Smooth muscle cell (in vitro differentiated cells): ENCODE data around the gene SIN3B. TPM values are rescaled to one million over a fixed set of nuclear protein-coding genes. Genes with fewer than 3 reads are reported as not detected.

ENCODE experiments used
- DNase-seq: peaks from one replicate; lab custom pipeline; 2025; ENCODE audit not compliant: unreplicated experiment; lab: John Stamatoyannopoulos, UW
- H2AFZ ChIP-seq: fragments of 200-600 bp; sonication (generic); 2 replicates; pipeline ENCODE4 v1.6.0; 2016; ENCODE audit warnings: antibody characterized with exemption, low read depth, mild to moderate bottlenecking
- H3F3A ChIP-seq: fragments of 200-600 bp; sonication (generic); 2 replicates; pipeline ENCODE4 v1.6.0; 2017; ENCODE audit warnings: antibody characterized with exemption, low read depth
- H3K27ac ChIP-seq: fragments of 200-600 bp; sonication (generic); 2 replicates; pipeline ENCODE4 v1.5.1; 2016; ENCODE audit warnings: low read depth, mild to moderate bottlenecking
- H3K27me3 ChIP-seq: fragments of 200-600 bp; sonication (generic); 2 replicates; pipeline ENCODE4 v1.6.1; 2016; ENCODE audit warnings: low read depth, mild to moderate bottlenecking
- H3K36me3 ChIP-seq: fragments of 200-600 bp; sonication (generic); 2 replicates; pipeline ENCODE4 v1.5.1; 2016; ENCODE audit warnings: low read depth
- H3K4me1 ChIP-seq: fragments of 200-600 bp; sonication (generic); 2 replicates; pipeline ENCODE4 v1.5.1; 2016; ENCODE audit warnings: low read depth
- H3K4me2 ChIP-seq: fragments of 200-600 bp; sonication (generic); 2 replicates; pipeline ENCODE4 v1.6.0; 2016; ENCODE audit warnings: mild to moderate bottlenecking
- H3K4me3 ChIP-seq: fragments of 200-600 bp; sonication (generic); 2 replicates; pipeline ENCODE4 v1.5.1; 2016; ENCODE audit warnings: mild to moderate bottlenecking
- H3K79me2 ChIP-seq: fragments of 200-600 bp; sonication (generic); 2 replicates; pipeline ENCODE4 v1.6.0; 2016; ENCODE audit warnings: low read depth, mild to moderate bottlenecking
- H3K9ac ChIP-seq: fragments of 200-600 bp; sonication (generic); 2 replicates; pipeline ENCODE4 v1.6.0; 2016; ENCODE audit warnings: low read depth
- H3K9me3 ChIP-seq: fragments of 200-600 bp; sonication (generic); replicated peaks from 2 replicates; pipeline ENCODE4 v1.5.1; 2016; ENCODE audit warnings: low read depth
- H4K20me1 ChIP-seq: fragments of 200-600 bp; sonication (generic); 2 replicates; pipeline ENCODE4 v1.6.0; 2016; ENCODE audit warnings: low read depth
- WGBS: methylation state at CpG from one replicate; pipeline ENCODE4 v1.1.7; 2016; ENCODE audit warnings: low lambda C conversion rate; 5-methylcytosine and 5-hydroxymethylcytosine counted together
- polyA plus RNA-seq: library from polyadenylated mRNA; unstranded; fragments of >200 nt; fragmentation: Nextera tagmentation; extraction: Ambion mirVana; gene quantifications from 2 replicates; pipeline ENCODE4 v1.2.1, GENCODE V29; 2016
- total RNA-seq: library from RNA; depleted of rRNA; stranded (reverse); fragments of >200 nt; gene quantifications from 2 replicates; pipeline ENCODE4 v1.2.3, GENCODE V29; 2014
- TF ChIP-seq, protein P1 (sequence below): fragments of 200-600 bp; sonication (generic); IDR thresholded peaks from 2 replicates; pipeline ENCODE4 v1.5.1; 2017; ENCODE audit warnings: borderline replicate concordance, mild to moderate bottlenecking, antibody characterized with exemption; ENCODE audit not compliant: insufficient read depth, poor library complexity, severe bottlenecking

Gene SIN3B
- total and polyA plus RNA-seq, 2 experiments from 2014 or later: 16.5 to 25.1 TPM

DNA sequence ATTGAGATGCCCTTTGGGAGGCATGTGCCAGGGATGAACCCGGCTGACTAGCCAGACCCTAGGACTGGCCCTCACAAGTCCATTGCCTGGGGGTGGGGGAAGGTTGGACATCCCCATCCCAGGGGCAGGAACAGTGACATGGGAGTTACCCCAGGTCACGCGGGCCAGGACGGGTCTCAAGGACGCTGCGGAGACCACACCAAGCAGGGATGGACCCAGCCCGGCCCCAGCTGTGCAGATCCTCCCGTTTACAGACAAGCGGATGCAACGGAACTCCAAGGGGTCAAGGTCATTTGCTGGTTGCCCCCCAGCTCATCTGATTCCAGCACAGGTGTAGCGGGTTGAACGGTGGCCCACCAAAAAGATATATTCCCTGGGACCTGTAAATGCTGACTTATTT, 79.6 kb downstream of the SIN3B start:
- no peak overlapping the region for H3K4me2 ChIP-seq
- H3F3A ChIP-seq: no peaks in the 10 kb centered on the region
- no peaks in the 10 kb centered on the region for H3K9me3 ChIP-seq
- 79% methylated on average over 12 of the region's 12 CpGs for WGBS
- H2AFZ ChIP-seq: no peak overlapping the region
- H3K27me3 ChIP-seq: no peaks in the 10 kb centered on the region
- no peaks in the 10 kb centered on the region for H3K4me1 ChIP-seq
- no peak overlapping the region for H3K9ac ChIP-seq
- H3K79me2 ChIP-seq: no peaks in the 10 kb centered on the region
- no peaks in the 10 kb centered on the region for H3K36me3 ChIP-seq
- no peaks in the 10 kb centered on the region for H4K20me1 ChIP-seq
- H3K27ac ChIP-seq: no peak overlapping the region
- no peak for DNase-seq
- TF ChIP-seq, protein P1, sequence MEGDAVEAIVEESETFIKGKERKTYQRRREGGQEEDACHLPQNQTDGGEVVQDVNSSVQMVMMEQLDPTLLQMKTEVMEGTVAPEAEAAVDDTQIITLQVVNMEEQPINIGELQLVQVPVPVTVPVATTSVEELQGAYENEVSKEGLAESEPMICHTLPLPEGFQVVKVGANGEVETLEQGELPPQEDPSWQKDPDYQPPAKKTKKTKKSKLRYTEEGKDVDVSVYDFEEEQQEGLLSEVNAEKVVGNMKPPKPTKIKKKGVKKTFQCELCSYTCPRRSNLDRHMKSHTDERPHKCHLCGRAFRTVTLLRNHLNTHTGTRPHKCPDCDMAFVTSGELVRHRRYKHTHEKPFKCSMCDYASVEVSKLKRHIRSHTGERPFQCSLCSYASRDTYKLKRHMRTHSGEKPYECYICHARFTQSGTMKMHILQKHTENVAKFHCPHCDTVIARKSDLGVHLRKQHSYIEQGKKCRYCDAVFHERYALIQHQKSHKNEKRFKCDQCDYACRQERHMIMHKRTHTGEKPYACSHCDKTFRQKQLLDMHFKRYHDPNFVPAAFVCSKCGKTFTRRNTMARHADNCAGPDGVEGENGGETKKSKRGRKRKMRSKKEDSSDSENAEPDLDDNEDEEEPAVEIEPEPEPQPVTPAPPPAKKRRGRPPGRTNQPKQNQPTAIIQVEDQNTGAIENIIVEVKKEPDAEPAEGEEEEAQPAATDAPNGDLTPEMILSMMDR: no peak
- no peak overlapping the region for H3K4me3 ChIP-seq

DNA sequence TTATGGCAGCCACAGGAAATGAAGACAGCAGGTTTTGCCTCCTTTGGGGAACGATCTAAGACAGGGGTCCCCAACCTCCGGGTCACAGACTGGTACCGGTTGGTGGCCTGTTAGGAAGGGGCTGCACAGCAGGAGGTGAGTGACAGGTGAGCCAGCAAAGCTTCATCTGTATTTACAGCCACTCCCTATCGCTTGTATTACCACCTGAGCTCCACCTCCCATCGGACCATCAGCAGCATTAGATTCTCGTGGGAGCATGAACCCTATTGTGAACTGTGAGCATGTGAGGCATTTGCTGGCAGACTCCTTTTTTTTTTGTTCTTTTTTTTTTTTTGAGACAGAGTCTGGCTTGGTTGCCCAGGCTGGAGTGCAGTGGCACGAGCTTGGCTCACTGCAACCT, 81.8 kb downstream of the SIN3B start:
- H3K9me3 ChIP-seq: no peaks in the 10 kb centered on the region
- H2AFZ ChIP-seq: no peak overlapping the region
- H3K4me3 ChIP-seq: no peak overlapping the region
- DNase-seq: no peak
- TF ChIP-seq, protein P1: no peak
- H3F3A ChIP-seq: no peaks in the 10 kb centered on the region
- no peak overlapping the region for H3K9ac ChIP-seq
- no peak overlapping the region for H3K27ac ChIP-seq
- 87% methylated on average over 7 of the region's 7 CpGs for WGBS
- H3K4me1 ChIP-seq: no peaks in the 10 kb centered on the region
- H3K27me3 ChIP-seq: no peaks in the 10 kb centered on the region
- no peaks in the 10 kb centered on the region for H4K20me1 ChIP-seq
- no peak overlapping the region for H3K4me2 ChIP-seq
- H3K36me3 ChIP-seq: no peaks in the 10 kb centered on the region
- H3K79me2 ChIP-seq: no peaks in the 10 kb centered on the region

DNA sequence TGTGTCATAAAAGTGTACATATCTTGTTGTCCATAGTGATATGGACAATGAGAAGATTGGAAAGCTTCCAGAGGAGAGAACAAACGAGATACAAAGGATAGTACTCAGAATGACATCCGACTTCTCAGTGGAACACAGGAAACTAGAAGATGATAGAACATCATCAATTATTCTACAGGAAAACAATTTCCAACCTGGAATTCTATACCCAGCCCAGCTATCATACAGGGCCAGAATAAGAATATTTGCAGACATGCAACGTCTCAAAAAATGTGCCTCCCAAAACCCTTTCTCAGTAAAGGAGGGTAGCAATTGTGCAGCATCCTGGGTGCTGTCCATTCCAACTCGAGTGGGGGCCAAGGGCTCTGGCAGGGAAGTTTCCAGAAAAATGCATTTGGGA, 83.6 kb downstream of the SIN3B start:
- TF ChIP-seq, protein P1: no peak
- Histone ChIP-seq H3K4me2 (no peak overlapping the region), H3K27me3 (no peaks in the 10 kb centered on the region), H3K36me3 (no peaks in the 10 kb centered on the region), H3K9me3 (no peaks in the 10 kb centered on the region), H3K9ac (no peak overlapping the region), H3K4me1 (no peaks in the 10 kb centered on the region), H3F3A (no peaks in the 10 kb centered on the region), H2AFZ (no peak overlapping the region), H3K27ac (no peak overlapping the region), H4K20me1 (no peaks in the 10 kb centered on the region), H3K4me3 (no peak overlapping the region), H3K79me2 (no peaks in the 10 kb centered on the region)
- WGBS: 70% methylated on average over 4 of the region's 4 CpGs
- DNase-seq: no peak

DNA sequence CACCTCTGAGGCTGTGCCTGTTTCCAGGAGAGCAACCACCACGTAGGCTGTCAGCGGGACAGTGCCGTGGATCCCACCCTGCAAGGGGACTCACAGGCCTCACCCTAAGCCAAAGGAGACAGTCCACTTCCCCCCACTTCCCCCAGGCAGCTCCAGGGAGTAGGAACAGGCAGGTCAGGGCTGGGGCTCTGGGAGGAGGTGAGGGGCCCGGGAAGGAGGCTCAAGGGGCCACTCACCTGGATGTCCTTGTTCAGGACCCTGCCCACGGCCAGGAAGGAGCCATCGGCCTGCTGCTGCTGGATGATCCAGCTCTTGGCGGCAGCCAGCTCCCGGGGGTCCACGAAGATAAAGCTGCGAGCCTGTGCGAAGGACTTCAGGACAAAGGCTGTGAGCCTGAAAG, 85.2 kb downstream of the SIN3B start:
- Histone ChIP-seq H3K27ac (no peak overlapping the region), H4K20me1 (no peaks in the 10 kb centered on the region), H3K9ac (no peak overlapping the region), H3K36me3 (no peaks in the 10 kb centered on the region), H3F3A (no peaks in the 10 kb centered on the region), H3K79me2 (no peaks in the 10 kb centered on the region), H3K9me3 (no peaks in the 10 kb centered on the region), H3K4me1 (no peaks in the 10 kb centered on the region), H3K27me3 (no peaks in the 10 kb centered on the region), H3K4me3 (no peak overlapping the region), H3K4me2 (no peak overlapping the region), H2AFZ (no peak overlapping the region)
- TF ChIP-seq, protein P1: no peak
- DNase-seq: no peak
- WGBS: 87% methylated on average over 11 of the region's 11 CpGs
